ENCODE data around the gene NPTX2.

- no peak for TF ChIP-seq CTCF (conservative IDR thresholded peaks at IDR 0.05; ENCODE audit: low read length)
- no peak for TF ChIP-seq EZH2phosphoT487 (IDR thresholded peaks at IDR 0.05; ENCODE audit: borderline replicate concordance, low read depth, low read length)
Observed at GRCh38 chr7:98638853-98639252, 21.8 kb downstream of the NPTX2 start.

All from OCI-LY7 (cell line).